Karpas-422 (cell line): ENCODE data around the gene GDF11. TPM values are rescaled to one million over a fixed set of nuclear protein-coding genes. Genes with fewer than 3 reads are reported as not detected.

Experiments
- DNase-seq: peaks from one replicate; pipeline ENCODE4 v3.0.0-alpha.2; 2015
- H2AFZ ChIP-seq: fragments of 200-600 bp; sonication (generic); 2 replicates; pipeline ENCODE4 v1.6.1; 2014; ENCODE audit warnings: antibody characterized with exemption, low read length, mixed read lengths
- H3K27ac ChIP-seq: fragments of 200-600 bp; sonication (generic); 2 replicates; pipeline ENCODE4 v1.5.1; 2014; ENCODE audit warnings: mild to moderate bottlenecking, low read length, moderate library complexity
- H3K27me3 ChIP-seq: fragments of 200-600 bp; sonication (generic); 2 replicates; pipeline ENCODE4 v1.6.1; 2014; ENCODE audit warnings: low read length, mixed read lengths
- H3K36me3 ChIP-seq: fragments of 200-600 bp; sonication (generic); 2 replicates; pipeline ENCODE4 v1.6.1; 2014; ENCODE audit warnings: low read length, mixed read lengths; ENCODE audit not compliant: insufficient read depth
- H3K4me1 ChIP-seq: fragments of 200-600 bp; sonication (generic); 2 replicates; pipeline ENCODE4 v1.6.1; 2014; ENCODE audit warnings: mild to moderate bottlenecking, low read length, mixed read lengths
- H3K4me2 ChIP-seq: fragments of 200-600 bp; sonication (generic); 2 replicates; pipeline ENCODE4 v1.6.1; 2014; ENCODE audit warnings: low read length, low read depth, mild to moderate bottlenecking; ENCODE audit not compliant: poor library complexity, severe bottlenecking
- H3K4me3 ChIP-seq: fragments of 200-600 bp; sonication (generic); 2 replicates; pipeline ENCODE4 v1.5.1; 2014; ENCODE audit warnings: mild to moderate bottlenecking, antibody characterized with exemption, low read length, mixed read lengths
- H3K79me2 ChIP-seq: fragments of 200-600 bp; sonication (generic); 2 replicates; pipeline ENCODE4 v1.6.1; 2014; ENCODE audit warnings: mild to moderate bottlenecking, low read length, mixed read lengths
- H3K9ac ChIP-seq: fragments of 200-600 bp; sonication (generic); 2 replicates; pipeline ENCODE4 v1.6.0; 2014; ENCODE audit warnings: low read length
- H3K9me2 ChIP-seq: fragments of 200-600 bp; sonication (generic), shearing (Covaris generic); replicated peaks from 2 replicates; pipeline ENCODE4 v1.6.0; 2014; ENCODE audit warnings: mild to moderate bottlenecking, low read length, moderate library complexity; ENCODE audit not compliant: insufficient read depth
- H3K9me3 ChIP-seq: fragments of 300-700, 200-600 bp; sonication (generic); 2 replicates; pipeline ENCODE4 v1.6.1; 2014; ENCODE audit warnings: low read length, mixed read lengths
- H4K20me1 ChIP-seq: fragments of 200-600 bp; sonication (generic); 2 replicates; pipeline ENCODE4 v1.6.1; 2014; ENCODE audit warnings: mild to moderate bottlenecking, antibody characterized with exemption, low read length, low read depth; ENCODE audit not compliant: insufficient read depth
- small RNA-seq: library from RNA; depleted of rRNA; stranded (forward); fragments of <200 nt; gene quantifications from one replicate; pipeline ENCODE3, GENCODE V24; 2014
- total RNA-seq: library from RNA; depleted of rRNA; stranded (reverse); fragments of >200 nt; shearing (Covaris generic); gene quantifications from 2 replicates; pipeline ENCODE4 v1.2.3, GENCODE V29; 2014; ENCODE audit warnings: low replicate concordance; rRNA removed

Gene GDF11
- total RNA-seq, 1 experiment from 2014 or later = 2.9 TPM

DNA sequence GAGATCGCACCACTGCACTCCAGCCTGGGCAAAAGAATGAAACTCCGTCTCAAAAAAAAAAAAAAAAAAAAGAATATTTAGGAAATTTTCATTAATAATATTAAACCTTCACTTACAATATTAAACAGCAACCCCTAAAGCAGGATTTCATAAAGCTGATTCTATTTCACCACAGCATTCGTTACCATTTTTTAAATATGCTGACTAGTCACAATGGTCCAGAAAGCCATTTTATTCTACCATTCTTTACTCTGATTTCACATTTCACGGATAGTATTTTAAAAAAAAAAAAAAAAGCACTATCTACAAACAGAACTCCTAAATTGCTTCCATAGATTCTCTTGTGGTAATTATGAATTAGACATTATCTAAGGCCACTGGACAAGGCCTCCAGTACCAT is 47.0 kb downstream of the GDF11 start:
- H3K9ac ChIP-seq = no peak overlapping the region
- H3K27me3 ChIP-seq = no peaks in the 10 kb centered on the region
- no peaks in the 10 kb centered on the region for H3K9me3 ChIP-seq
- peaks cover 60% of the 10 kb centered on the region for H3K36me3 ChIP-seq
- no peak overlapping the region for H3K4me3 ChIP-seq
- DNase-seq = no peak
- H3K4me2 ChIP-seq = no peak overlapping the region
- no peak overlapping the region for H2AFZ ChIP-seq
- H3K27ac ChIP-seq = no peak overlapping the region
- no peaks in the 10 kb centered on the region for H4K20me1 ChIP-seq
- no peaks in the 10 kb centered on the region for H3K9me2 ChIP-seq
- H3K79me2 ChIP-seq = peaks cover 24% of the 10 kb centered on the region
- no peaks in the 10 kb centered on the region for H3K4me1 ChIP-seq

DNA sequence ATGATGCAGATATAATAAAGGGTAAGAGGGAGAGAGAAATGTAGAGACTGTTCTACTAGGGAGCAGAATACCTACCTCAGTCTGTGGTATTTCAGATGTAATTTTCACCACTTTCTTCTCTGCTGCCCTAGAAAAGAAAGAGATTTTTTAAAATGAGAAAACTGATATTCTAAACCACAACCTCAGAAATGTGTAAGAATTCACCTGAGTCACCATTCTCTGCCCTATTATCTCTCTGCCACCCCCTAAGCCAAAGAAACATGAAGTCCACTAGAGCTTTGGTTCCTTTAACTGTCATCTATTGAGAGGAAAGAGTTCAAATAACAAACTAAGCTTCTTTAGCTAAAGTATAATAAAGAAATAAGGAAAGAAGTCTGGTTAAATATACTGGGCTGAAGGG is 53.0 kb downstream of the GDF11 start:
- no peak overlapping the region for H2AFZ ChIP-seq
- no peak overlapping the region for H3K27ac ChIP-seq
- H3K4me1 ChIP-seq = no peaks in the 10 kb centered on the region
- H3K9me3 ChIP-seq = no peaks in the 10 kb centered on the region
- H3K4me2 ChIP-seq = no peak overlapping the region
- no peak for DNase-seq
- no peak overlapping the region for H3K4me3 ChIP-seq
- H3K9ac ChIP-seq = no peak overlapping the region
- H3K27me3 ChIP-seq = no peaks in the 10 kb centered on the region
- peaks cover 57% of the 10 kb centered on the region for H3K36me3 ChIP-seq
- 0 out of 2 replicates have a peak, but pooled peaks cover 3% of the 10 kb centered on the region for H4K20me1 ChIP-seq
- H3K79me2 ChIP-seq = peaks cover 46% of the 10 kb centered on the region
- no peaks in the 10 kb centered on the region for H3K9me2 ChIP-seq

DNA sequence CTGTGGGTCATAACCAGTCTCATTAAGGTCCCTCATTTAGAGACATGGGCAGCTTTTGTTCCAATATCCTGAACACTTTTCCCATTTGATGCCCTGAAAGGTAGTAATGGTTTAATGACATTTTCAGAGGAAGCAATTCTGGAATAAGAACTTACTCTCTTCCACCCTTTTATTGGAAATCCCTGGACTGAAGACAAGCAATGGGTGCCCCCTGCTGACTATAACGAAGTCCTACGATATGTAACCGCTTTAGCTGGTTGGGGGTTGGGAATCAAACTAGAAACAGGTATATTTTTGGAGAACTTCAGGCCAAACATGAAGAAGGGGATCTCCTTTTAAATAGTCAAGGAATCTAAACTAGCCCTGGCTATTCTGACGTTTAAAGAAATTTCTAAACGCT is 54.1 kb downstream of the GDF11 start:
- Histone ChIP-seq H3K4me1 (no peaks in the 10 kb centered on the region), H2AFZ (no peak overlapping the region), H3K9me3 (no peaks in the 10 kb centered on the region), H4K20me1 (0 out of 2 replicates have a peak, but pooled peaks cover 3% of the 10 kb centered on the region), H3K4me2 (no peak overlapping the region), H3K9me2 (no peaks in the 10 kb centered on the region), H3K4me3 (no peak overlapping the region), H3K9ac (no peak overlapping the region), H3K79me2 (peaks cover 57% of the 10 kb centered on the region), H3K36me3 (peaks cover 54% of the 10 kb centered on the region), H3K27ac (no peak overlapping the region), H3K27me3 (no peaks in the 10 kb centered on the region)
- DNase-seq = peak; percentile 66

DNA sequence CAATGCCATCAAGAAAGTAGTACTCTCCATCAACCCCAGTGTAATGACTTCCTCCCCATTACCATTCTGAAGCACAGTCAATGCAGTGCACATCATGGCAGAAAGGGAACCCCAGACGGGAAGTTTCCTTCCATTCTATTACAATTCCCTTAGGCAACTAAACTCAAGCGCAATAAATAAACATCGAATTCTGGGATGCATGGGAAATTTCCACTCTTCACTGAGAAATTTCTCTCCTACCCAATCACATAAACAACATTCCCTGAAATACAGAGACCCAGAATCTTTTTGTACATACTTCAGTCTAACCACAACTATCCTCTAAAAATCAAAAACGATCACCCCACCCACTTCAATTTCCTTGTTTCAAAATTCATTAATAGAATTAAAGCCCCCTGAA is 54.6 kb downstream of the GDF11 start:
- DNase-seq = no peak
- H3K27ac ChIP-seq = no peak overlapping the region
- H4K20me1 ChIP-seq = 0 out of 2 replicates have a peak, but pooled peaks cover 3% of the 10 kb centered on the region

More for the DNA sequence above, 54.6 kb downstream of the GDF11 start:
- no peaks in the 10 kb centered on the region for H3K9me2 ChIP-seq
- peaks cover 54% of the 10 kb centered on the region for H3K36me3 ChIP-seq
- H3K79me2 ChIP-seq = peaks cover 59% of the 10 kb centered on the region
- H2AFZ ChIP-seq = no peak overlapping the region
- H3K9me3 ChIP-seq = no peaks in the 10 kb centered on the region
- H3K4me1 ChIP-seq = no peaks in the 10 kb centered on the region
- H3K9ac ChIP-seq = no peak overlapping the region
- H3K4me3 ChIP-seq = no peak overlapping the region
- H3K4me2 ChIP-seq = no peak overlapping the region
- H3K27me3 ChIP-seq = no peaks in the 10 kb centered on the region

Small RNAs within 50 kb of the gene (small RNA-seq; reads per million reads assigned to genes)
- gene AC009779.1 (not detected), gene RF00017 (not detected)

Other genes starting within 250 kb of the GDF11 start
- not detected in 2 replicates for gene OR6C4, start 193.5 kb upstream of the GDF11 start, total RNA-seq
- not detected in 2 replicates for gene OR2AP1, start 170.7 kb upstream of the GDF11 start, total RNA-seq
- gene OR10P1, start 106.2 kb upstream of the GDF11 start, total RNA-seq = not detected in 2 replicates
- 0.78 and 2.6 TPM in 2 replicates for gene ITGA7, start 35.2 kb upstream of the GDF11 start, total RNA-seq
- 83.4 and 191 TPM in 2 replicates for gene BLOC1S1, start 27.1 kb upstream of the GDF11 start, total RNA-seq
- gene RDH5, start 22.7 kb upstream of the GDF11 start, total RNA-seq = 12.4 and 12.8 TPM in 2 replicates
- 150 and 266 TPM in 2 replicates for gene CD63, start 14.1 kb upstream of the GDF11 start, total RNA-seq
- gene SARNP, start 74.6 kb downstream of the GDF11 start, total RNA-seq = 64.9 and 100 TPM in 2 replicates
- 32.6 and 37.4 TPM in 2 replicates for gene ORMDL2, start 74.9 kb downstream of the GDF11 start, total RNA-seq
- gene DNAJC14, start 86.5 kb downstream of the GDF11 start, total RNA-seq = 28.6 and 36.9 TPM in 2 replicates
- 0.11 TPM in 1 of 2 replicates, not detected in the other for gene MMP19, start 99.8 kb downstream of the GDF11 start, total RNA-seq
- 58.9 and 63.8 TPM in 2 replicates for gene PYM1, start 184.8 kb downstream of the GDF11 start, total RNA-seq
- gene DGKA, start 188.0 kb downstream of the GDF11 start, total RNA-seq = 70.4 and 88.5 TPM in 2 replicates
- gene PMEL, start 222.9 kb downstream of the GDF11 start, total RNA-seq = 8.8 and 9.7 TPM in 2 replicates
- 35.3 and 49.9 TPM in 2 replicates for gene CDK2, start 223.7 kb downstream of the GDF11 start, total RNA-seq
- 43.8 and 62.4 TPM in 2 replicates for gene RAB5B, start 231.0 kb downstream of the GDF11 start, total RNA-seq